RWPE2 (cell line): ENCODE measurements around the gene MAP9.

ENCODE experiments used
- ATAC-seq: fragments of 200-7000 bp; cut with Tn5 transposase; 3 replicates; pipeline ENCODE4 v1.9.1; 2021; ENCODE audit warnings: low read depth
- DNase-seq: peaks from one replicate; pipeline ENCODE4 v3.0.0-alpha.2; 2020; ENCODE audit warnings: low spot score
- H3K27ac ChIP-seq: fragments of 450-650 bp; 2 replicates; pipeline ENCODE4 v1.5.1; 2017; ENCODE audit warnings: mild to moderate bottlenecking; ENCODE audit not compliant: poor library complexity, severe bottlenecking
- H3K27me3 ChIP-seq: fragments of 250-450 bp; sonication (Bioruptor Pico); 2 replicates; pipeline ENCODE4 v1.5.1; 2021; ENCODE audit warnings: mild to moderate bottlenecking, moderate library complexity; ENCODE audit not compliant: insufficient read depth, poor library complexity, severe bottlenecking
- H3K36me3 ChIP-seq: fragments of 250-450 bp; sonication (Bioruptor Pico); 2 replicates; pipeline ENCODE4 v1.5.1; 2020; ENCODE audit warnings: low read depth, mild to moderate bottlenecking, moderate library complexity
- H3K4me1 ChIP-seq: fragments of 250-450 bp; sonication (Bioruptor Pico); 2 replicates; pipeline ENCODE4 v1.5.1; 2021; ENCODE audit warnings: mild to moderate bottlenecking, moderate library complexity; ENCODE audit not compliant: insufficient read depth, poor library complexity, severe bottlenecking
- H3K4me3 ChIP-seq: fragments of 250-450 bp; sonication (Bioruptor Pico); 2 replicates; pipeline ENCODE4 v1.5.1; 2021; ENCODE audit warnings: mild to moderate bottlenecking, moderate library complexity; ENCODE audit not compliant: severe bottlenecking
- H3K9me3 ChIP-seq: fragments of 250-450 bp; sonication (Bioruptor Pico); 2 replicates; pipeline ENCODE4 v1.5.1; 2021; ENCODE audit warnings: mild to moderate bottlenecking, moderate library complexity; ENCODE audit not compliant: severe bottlenecking
- TF ChIP-seq, protein P1 (sequence below): fragments of 450-650 bp; IDR thresholded peaks from one replicate; pipeline ENCODE4 v1.5.1; 2017; ENCODE audit warnings: mild to moderate bottlenecking, moderate library complexity; ENCODE audit not compliant: poor library complexity, severe bottlenecking

Gene MAP9

DNA sequence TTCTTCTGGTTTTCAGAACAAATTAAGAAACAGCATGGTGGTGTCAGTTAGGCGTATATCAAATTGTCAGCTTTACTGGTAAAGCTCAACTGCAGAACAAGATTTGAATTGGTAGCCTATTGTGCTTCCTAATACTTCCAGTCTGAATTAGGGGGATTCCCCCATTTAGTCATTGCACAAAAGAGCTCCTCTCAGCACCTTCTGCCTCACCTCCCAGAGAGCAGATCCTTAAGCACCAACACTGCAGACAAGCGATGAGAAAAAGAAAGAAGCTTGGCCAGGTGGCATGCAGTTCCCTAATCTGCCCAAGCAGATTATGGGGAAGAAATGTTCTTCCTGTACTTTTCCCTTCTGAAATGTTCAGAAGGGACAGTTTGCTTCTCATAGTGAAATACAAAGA, 9.2 kb downstream of the MAP9 start:
- ATAC-seq (no peak), DNase-seq (no peak)
- TF ChIP-seq, protein P1, sequence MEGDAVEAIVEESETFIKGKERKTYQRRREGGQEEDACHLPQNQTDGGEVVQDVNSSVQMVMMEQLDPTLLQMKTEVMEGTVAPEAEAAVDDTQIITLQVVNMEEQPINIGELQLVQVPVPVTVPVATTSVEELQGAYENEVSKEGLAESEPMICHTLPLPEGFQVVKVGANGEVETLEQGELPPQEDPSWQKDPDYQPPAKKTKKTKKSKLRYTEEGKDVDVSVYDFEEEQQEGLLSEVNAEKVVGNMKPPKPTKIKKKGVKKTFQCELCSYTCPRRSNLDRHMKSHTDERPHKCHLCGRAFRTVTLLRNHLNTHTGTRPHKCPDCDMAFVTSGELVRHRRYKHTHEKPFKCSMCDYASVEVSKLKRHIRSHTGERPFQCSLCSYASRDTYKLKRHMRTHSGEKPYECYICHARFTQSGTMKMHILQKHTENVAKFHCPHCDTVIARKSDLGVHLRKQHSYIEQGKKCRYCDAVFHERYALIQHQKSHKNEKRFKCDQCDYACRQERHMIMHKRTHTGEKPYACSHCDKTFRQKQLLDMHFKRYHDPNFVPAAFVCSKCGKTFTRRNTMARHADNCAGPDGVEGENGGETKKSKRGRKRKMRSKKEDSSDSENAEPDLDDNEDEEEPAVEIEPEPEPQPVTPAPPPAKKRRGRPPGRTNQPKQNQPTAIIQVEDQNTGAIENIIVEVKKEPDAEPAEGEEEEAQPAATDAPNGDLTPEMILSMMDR = no peak
- H3K27ac ChIP-seq = no peak overlapping the region
- H3K9me3 ChIP-seq = no peaks in the 10 kb centered on the region
- peaks cover 3% of the 10 kb centered on the region; the same call in 1 of the 2 replicates for H3K36me3 ChIP-seq
- no peak overlapping the region for H3K4me3 ChIP-seq
- H3K4me1 ChIP-seq = no peaks in the 10 kb centered on the region
- no peaks in the 10 kb centered on the region for H3K27me3 ChIP-seq

DNA sequence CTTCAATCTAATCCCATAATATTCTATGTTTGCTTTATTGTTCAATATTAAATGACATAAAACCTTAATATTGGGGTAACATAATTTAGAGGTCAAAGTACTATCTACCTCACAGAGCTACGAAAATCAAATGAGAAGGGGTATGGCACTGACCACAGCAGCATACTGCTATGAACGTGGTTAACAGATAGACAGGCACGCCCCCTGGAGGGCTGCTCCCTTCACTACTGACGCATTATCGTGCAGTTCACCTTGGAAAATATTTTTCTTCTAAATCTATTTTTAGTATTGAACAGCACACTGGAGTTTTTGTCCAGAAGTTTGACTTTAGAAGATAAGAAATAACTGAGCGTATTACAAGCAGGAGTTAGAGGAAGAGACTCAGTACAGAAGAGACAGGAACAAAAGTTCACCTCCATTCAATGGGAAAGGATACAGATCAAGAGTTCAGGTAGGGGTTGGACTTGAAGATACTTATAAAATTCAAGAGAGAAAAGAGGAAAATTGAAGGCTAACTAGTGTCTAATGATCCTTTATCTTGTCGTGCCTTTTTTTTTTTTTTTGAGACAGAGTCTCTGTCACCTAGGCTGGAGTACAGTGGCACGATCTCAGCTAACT, 22.7 kb downstream of the MAP9 start:
- Histone ChIP-seq H3K9me3 (no peaks in the 10 kb centered on the region), H3K4me1 (no peaks in the 10 kb centered on the region), H3K27ac (no peak overlapping the region), H3K36me3 (no peaks in the 10 kb centered on the region), H3K4me3 (no peak overlapping the region), H3K27me3 (no peaks in the 10 kb centered on the region)
- DNase-seq (no peak), ATAC-seq (peak; percentile 72)
- TF ChIP-seq, protein P1 = peak; percentile 81

DNA sequence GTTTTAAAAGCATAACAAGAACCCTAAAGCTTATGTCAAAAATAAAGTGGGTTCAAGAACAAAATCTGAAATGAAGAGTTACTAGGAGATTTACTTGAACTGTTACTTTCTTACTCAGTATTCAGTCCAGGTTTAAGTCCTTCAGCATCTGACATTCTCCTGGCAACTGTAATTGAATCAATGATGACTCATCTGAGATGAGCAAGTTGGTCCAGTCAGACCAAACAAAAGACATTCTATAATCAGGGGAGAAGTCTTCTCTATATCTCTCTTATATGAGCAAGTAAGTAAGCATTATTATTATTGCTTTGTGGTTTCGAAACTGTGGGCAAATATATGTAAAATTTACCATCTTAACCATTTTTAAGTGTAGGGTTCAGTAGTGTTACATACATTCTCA, 34.6 kb downstream of the MAP9 start:
- Histone ChIP-seq H3K4me3 (no peak overlapping the region), H3K36me3 (0 out of 2 replicates have a peak, but pooled peaks cover 1% of the 10 kb centered on the region), H3K27ac (no peak overlapping the region), H3K4me1 (no peaks in the 10 kb centered on the region), H3K9me3 (no peaks in the 10 kb centered on the region), H3K27me3 (no peaks in the 10 kb centered on the region)
- ATAC-seq (peak; percentile 84), DNase-seq (no peak)
- TF ChIP-seq, protein P1 = no peak

DNA sequence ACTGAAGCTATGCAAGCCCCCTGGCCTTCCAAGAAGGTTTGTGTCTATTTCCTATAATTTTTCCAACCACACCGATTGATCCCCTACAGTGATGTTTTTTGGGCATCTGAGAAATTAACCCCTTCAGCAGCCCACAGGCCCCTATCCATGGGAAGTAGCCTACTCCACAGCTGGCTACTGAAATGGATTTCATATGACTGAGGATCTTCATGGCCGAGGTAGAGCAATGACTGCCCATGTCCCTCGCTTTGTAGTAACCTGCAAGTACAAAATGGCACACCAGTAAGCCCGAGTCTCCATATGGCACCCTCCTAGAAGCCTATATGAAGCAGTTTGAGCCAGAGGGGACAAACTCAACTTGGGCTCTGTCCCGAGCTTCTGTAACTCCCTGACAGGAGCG, 36.8 kb downstream of the MAP9 start:
- ATAC-seq (no peak), DNase-seq (no peak)
- H3K4me1 ChIP-seq = no peaks in the 10 kb centered on the region
- H3K4me3 ChIP-seq = no peak overlapping the region
- TF ChIP-seq, protein P1 = no peak
- H3K27ac ChIP-seq = no peak overlapping the region
- H3K36me3 ChIP-seq = no peaks in the 10 kb centered on the region
- H3K27me3 ChIP-seq = no peaks in the 10 kb centered on the region
- H3K9me3 ChIP-seq = no peaks in the 10 kb centered on the region

DNA sequence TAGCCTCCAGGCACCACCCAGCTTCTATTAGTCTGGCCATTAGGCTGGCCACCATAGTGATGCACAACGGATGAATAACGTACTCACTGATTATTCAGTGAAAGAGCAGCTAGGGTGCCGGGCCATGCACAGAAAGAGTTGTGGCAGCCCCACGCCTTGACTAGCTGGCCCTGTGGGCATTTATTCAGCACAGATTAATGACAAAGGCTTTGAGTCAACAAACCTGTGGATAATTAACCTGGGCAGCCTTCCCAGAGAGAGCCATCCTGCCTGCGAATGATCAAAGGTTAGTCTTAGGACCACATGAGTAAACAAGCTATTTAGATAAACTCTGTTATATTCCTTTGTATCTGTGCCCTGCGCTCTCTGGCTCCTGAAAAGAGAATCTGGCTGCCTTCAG, 37.2 kb downstream of the MAP9 start:
- TF ChIP-seq, protein P1 = no peak
- DNase-seq (no peak), ATAC-seq (no peak)
- Histone ChIP-seq H3K36me3 (no peaks in the 10 kb centered on the region), H3K4me1 (no peaks in the 10 kb centered on the region), H3K27ac (no peak overlapping the region), H3K9me3 (no peaks in the 10 kb centered on the region), H3K4me3 (no peak overlapping the region), H3K27me3 (no peaks in the 10 kb centered on the region)
